ENCODE results near the gene MIPEP. TPM values are rescaled to one million over a fixed set of nuclear protein-coding genes. Genes with fewer than 3 reads are reported as not detected.
"Not testable (repeated sequence)": the region's sequence is repeated elsewhere in the genome, so short reads cannot be mapped to it uniquely, and the experiment has no call there.

The MIPEP gene
- total RNA-seq, 1 experiment from 2014 or later, result 10.2 TPM

DNA sequence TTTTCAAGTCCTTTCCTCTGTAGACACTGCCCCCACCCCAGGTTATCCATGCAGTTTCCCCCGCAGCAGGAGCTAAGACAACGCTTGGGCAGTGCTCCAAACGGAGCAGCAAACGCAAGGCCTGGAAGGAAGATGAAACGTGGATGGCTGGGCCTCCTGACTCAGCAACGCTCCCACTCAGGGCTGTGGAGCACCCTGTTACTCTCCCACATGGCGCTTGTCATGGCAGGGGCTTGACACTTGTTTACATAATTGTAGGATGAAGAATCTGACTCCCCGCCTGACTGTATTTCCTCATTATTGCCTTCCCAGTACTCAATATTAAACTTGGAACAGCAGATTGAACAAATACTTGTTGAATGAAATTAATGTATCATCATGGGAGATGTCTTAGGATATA, 8.9 kb upstream of the MIPEP start:
- Histone ChIP-seq H3K9me3 (ENCODE audit: low read length) (no peaks in the 10 kb centered on the region), H3K4me1 (ENCODE audit: low read length) (peaks cover 13% of the 10 kb centered on the region), H4K20me1 (ENCODE audit: insufficient read depth, low read depth, low read length) (no peaks in the 10 kb centered on the region), H3K9ac (ENCODE audit: low read length) (no peak overlapping the region), H3K36me3 (ENCODE audit: insufficient read depth, low read length) (no peaks in the 10 kb centered on the region), H3K9me2 (replicated peaks; ENCODE audit: insufficient read depth, low read length) (no peaks in the 10 kb centered on the region), H2AFZ (ENCODE audit: low read length) (no peak overlapping the region), H3K4me3 (ENCODE audit: low read length) (no peak overlapping the region), H3K79me2 (ENCODE audit: low read length) (no peaks in the 10 kb centered on the region), H3K27me3 (ENCODE audit: low read length) (no peaks in the 10 kb centered on the region), H3K4me2 (ENCODE audit: low read depth, low read length, poor library complexity, severe bottlenecking) (no peak overlapping the region), H3K27ac (ENCODE audit: low read length) (no peak overlapping the region)
- no peak for DNase-seq

DNA sequence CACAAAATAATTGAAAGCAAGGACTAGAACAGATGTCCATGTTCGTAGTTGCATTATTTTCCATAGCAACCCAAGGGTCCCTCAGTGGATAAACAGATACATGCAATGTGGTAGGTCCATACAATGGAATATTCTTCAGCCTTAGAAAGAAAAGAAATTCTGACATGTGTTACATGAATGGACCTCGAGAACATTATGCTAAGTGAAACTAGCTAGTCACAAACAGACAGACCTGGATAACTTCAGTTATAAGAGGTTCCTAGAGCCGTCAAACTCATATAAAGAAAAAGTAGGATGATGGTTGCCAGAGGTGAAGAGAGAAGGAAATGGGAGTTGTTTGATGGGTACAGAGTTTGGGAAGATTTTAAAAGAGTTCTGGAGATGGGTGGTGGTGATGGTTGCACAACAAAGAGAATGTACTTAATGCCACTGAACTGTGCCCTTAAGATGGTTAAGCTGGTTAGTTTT, 8.3 kb upstream of the MIPEP start, which contains the start of gene C1QTNF9B:
Gene C1QTNF9B (minus strand): TSS at position 51 of the 468 bp plus-strand sequence.
- H3K9ac ChIP-seq (ENCODE audit: low read length); H3K27me3 ChIP-seq (ENCODE audit: low read length); H3K9me3 ChIP-seq (ENCODE audit: low read length); H3K9me2 ChIP-seq (replicated peaks; ENCODE audit: insufficient read depth, low read length); H3K79me2 ChIP-seq (ENCODE audit: low read length); H3K27ac ChIP-seq (ENCODE audit: low read length); H2AFZ ChIP-seq (ENCODE audit: low read length); H3K4me3 ChIP-seq (ENCODE audit: low read length); H3K36me3 ChIP-seq (ENCODE audit: insufficient read depth, low read length); H3K4me2 ChIP-seq (ENCODE audit: low read depth, low read length, poor library complexity, severe bottlenecking); H4K20me1 ChIP-seq (ENCODE audit: insufficient read depth, low read depth, low read length); DNase-seq: not testable (repeated sequence)
- H3K4me1 ChIP-seq (ENCODE audit: low read length), result peaks cover 13% of the 10 kb centered on the region

DNA sequence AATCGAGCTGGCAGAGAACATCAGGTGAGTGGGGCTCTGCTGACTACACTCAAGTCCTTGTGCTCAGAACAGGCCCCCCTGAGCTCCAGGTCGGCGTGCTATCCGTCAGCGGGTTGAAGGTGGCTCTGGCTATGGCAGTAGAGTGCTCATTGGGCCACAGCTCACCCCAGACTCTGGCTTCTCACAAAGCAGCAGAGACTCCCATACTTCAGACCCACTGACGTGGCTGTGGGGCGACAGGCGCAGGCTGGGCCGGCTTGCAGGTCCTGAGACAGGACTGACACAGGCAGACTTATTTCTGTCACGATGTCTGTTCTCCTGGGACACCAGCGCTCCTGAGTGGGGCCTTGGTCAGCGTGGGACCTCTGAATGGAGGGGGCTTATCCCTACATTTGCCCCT, 5.5 kb upstream of the MIPEP start:
- H3K4me3 ChIP-seq (ENCODE audit: low read length); H3K9me3 ChIP-seq (ENCODE audit: low read length); H3K9ac ChIP-seq (ENCODE audit: low read length); H3K4me2 ChIP-seq (ENCODE audit: low read depth, low read length, poor library complexity, severe bottlenecking); H3K27ac ChIP-seq (ENCODE audit: low read length); H2AFZ ChIP-seq (ENCODE audit: low read length); DNase-seq; H3K36me3 ChIP-seq (ENCODE audit: insufficient read depth, low read length); H3K79me2 ChIP-seq (ENCODE audit: low read length); H3K27me3 ChIP-seq (ENCODE audit: low read length); H3K9me2 ChIP-seq (replicated peaks; ENCODE audit: insufficient read depth, low read length); H4K20me1 ChIP-seq (ENCODE audit: insufficient read depth, low read depth, low read length): not testable (repeated sequence)
- H3K4me1 ChIP-seq (ENCODE audit: low read length), result peaks cover 12% of the 10 kb centered on the region

DNA sequence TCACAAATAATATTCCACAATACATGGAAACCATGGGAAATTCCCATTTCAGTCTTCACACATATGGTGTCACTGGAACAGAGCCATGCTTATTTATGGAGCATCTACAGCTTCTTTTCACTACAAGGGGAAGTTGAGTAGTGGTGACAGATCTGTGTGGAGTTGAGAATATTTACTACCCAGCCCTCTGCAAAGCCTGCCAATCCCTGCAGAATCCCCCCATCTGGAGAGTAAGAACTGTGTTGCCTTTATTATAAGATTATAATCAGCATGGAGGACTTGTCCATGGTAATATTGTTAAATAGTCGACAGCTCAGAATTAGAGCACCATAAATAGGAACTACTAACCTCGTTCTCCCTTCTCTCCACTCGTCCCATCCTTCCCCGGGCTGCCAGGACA, 4.6 kb upstream of the MIPEP start:
- H3K36me3 ChIP-seq (ENCODE audit: insufficient read depth, low read length); H3K4me3 ChIP-seq (ENCODE audit: low read length); H4K20me1 ChIP-seq (ENCODE audit: insufficient read depth, low read depth, low read length); H3K4me2 ChIP-seq (ENCODE audit: low read depth, low read length, poor library complexity, severe bottlenecking); H3K27ac ChIP-seq (ENCODE audit: low read length); H3K79me2 ChIP-seq (ENCODE audit: low read length); H3K9me3 ChIP-seq (ENCODE audit: low read length); H3K27me3 ChIP-seq (ENCODE audit: low read length); H3K9ac ChIP-seq (ENCODE audit: low read length); H3K9me2 ChIP-seq (replicated peaks; ENCODE audit: insufficient read depth, low read length); H2AFZ ChIP-seq (ENCODE audit: low read length); DNase-seq: not testable (repeated sequence)
- peaks cover 14% of the 10 kb centered on the region for H3K4me1 ChIP-seq (ENCODE audit: low read length)

DNA sequence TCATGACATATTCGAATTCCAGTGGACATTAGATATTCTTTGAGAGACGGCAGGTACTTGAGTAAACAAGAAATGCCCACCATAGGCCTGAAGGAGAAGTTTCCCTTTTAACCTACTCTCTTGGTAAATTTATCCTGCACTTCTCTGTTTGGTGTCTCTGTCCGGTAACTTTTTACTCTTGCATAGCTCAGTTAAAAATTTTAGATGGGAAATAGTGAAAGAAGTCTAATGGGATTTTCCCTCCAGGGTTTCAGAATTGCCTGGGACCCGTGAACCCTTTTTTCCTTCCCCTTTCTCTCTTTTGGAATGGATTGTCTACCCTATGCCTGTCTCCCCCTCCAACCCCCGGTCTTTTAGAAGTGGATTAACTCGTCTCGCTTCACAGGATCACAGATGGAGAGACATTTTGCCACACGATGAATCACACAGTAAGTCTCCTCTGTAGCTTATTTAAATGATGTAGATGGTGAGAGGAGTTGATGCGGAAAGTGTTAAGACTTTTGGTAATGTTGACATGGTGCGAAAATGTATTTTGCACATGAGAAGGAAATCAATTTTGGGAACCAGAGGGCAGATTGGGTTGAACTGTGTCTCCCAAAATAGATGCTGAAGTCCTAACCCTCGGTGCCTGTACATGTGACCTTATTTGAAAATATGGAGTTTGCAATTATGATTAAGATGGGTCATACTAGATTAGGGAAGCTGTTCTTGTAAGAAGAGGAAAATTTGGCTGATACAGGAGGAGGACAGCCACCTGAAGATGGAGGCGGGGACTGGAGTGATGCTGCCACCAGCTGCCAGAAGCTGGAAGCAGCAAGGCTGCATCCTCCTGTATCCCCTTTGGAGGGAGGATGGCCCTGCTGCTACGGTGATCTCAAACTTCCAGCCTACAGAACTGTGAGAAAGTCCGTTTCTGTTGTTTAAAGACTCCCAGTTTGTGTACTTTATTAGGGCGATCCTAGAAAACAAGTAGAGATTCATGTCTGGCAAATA, 711 bp upstream of the MIPEP start:
- Histone ChIP-seq H3K36me3 (ENCODE audit: insufficient read depth, low read length) (peaks cover 3% of the 10 kb centered on the region; the same call in 1 of the 2 replicates), H3K9me3 (ENCODE audit: low read length) (no peaks in the 10 kb centered on the region), H3K27me3 (ENCODE audit: low read length) (no peaks in the 10 kb centered on the region), H2AFZ (ENCODE audit: low read length) (peak overlapping the region; percentile 97), H3K9me2 (replicated peaks; ENCODE audit: insufficient read depth, low read length) (no peaks in the 10 kb centered on the region), H3K27ac (ENCODE audit: low read length) (peak overlapping the region; percentile 78), H3K4me3 (ENCODE audit: low read length) (peak overlapping the region; percentile 92), H3K4me2 (ENCODE audit: low read depth, low read length, poor library complexity, severe bottlenecking) (peak overlapping the region; percentile 93), H4K20me1 (ENCODE audit: insufficient read depth, low read depth, low read length) (no peaks in the 10 kb centered on the region), H3K4me1 (ENCODE audit: low read length) (peaks cover 33% of the 10 kb centered on the region), H3K9ac (ENCODE audit: low read length) (peak overlapping the region; percentile 67), H3K79me2 (ENCODE audit: low read length) (peaks cover 18% of the 10 kb centered on the region)
- peak; percentile 78 for DNase-seq

DNA sequence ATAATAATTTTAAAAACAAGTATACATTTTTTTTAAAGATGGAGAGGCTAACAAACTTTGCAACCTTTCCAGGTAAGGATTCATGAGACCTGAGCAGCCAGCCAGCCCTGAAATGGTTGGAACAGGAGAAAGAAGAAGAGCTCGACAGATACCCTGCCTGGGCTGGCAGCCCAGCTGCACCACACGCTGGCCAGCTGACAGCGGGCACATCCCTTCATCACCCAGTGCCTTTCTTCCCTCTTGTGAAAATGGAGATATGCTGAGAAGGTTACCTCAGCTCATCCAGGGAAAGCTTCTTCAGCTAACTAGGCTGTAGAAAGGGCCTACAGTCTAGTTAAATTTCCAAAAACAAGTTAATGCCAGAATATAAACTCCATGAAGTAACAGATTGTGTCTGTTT, 4.8 kb downstream of the MIPEP start:
- H3K4me1 ChIP-seq (ENCODE audit: low read length), result peaks cover 18% of the 10 kb centered on the region
- not testable (repeated sequence) for H3K4me2 ChIP-seq (ENCODE audit: low read depth, low read length, poor library complexity, severe bottlenecking); H4K20me1 ChIP-seq (ENCODE audit: insufficient read depth, low read depth, low read length); H3K9me2 ChIP-seq (replicated peaks; ENCODE audit: insufficient read depth, low read length); H2AFZ ChIP-seq (ENCODE audit: low read length); H3K4me3 ChIP-seq (ENCODE audit: low read length); H3K9me3 ChIP-seq (ENCODE audit: low read length); H3K9ac ChIP-seq (ENCODE audit: low read length); H3K27ac ChIP-seq (ENCODE audit: low read length); H3K36me3 ChIP-seq (ENCODE audit: insufficient read depth, low read length); H3K27me3 ChIP-seq (ENCODE audit: low read length); DNase-seq
- H3K79me2 ChIP-seq (ENCODE audit: low read length), result peaks cover 18% of the 10 kb centered on the region

DNA sequence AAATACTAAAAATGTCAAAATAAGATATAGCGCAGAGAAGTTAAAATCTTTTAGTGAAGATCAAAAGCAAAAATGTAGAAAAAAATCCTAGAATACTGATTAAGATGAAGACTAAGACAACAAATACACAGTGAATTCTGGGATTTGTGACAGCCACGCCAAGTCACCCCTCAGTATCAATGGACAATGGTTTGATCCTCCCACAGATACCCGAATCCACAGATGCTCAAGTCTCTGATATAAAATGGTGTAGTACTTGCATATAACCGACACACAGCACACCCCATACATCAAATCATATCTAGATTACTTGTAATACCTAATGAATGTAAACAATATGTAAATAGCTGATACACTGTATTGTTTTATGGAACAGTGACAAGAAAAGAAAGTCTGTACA, 5.9 kb downstream of the MIPEP start:
- Histone ChIP-seq H4K20me1 (ENCODE audit: insufficient read depth, low read depth, low read length) (no peaks in the 10 kb centered on the region), H3K4me2 (ENCODE audit: low read depth, low read length, poor library complexity, severe bottlenecking) (no peak overlapping the region), H3K9me3 (ENCODE audit: low read length) (no peaks in the 10 kb centered on the region), H3K9ac (ENCODE audit: low read length) (no peak overlapping the region), H3K9me2 (replicated peaks; ENCODE audit: insufficient read depth, low read length) (no peaks in the 10 kb centered on the region), H3K36me3 (ENCODE audit: insufficient read depth, low read length) (peaks cover 9% of the 10 kb centered on the region; the same call in 1 of the 2 replicates), H3K4me3 (ENCODE audit: low read length) (no peak overlapping the region), H3K27me3 (ENCODE audit: low read length) (no peaks in the 10 kb centered on the region), H3K27ac (ENCODE audit: low read length) (no peak overlapping the region), H3K4me1 (ENCODE audit: low read length) (peaks cover 18% of the 10 kb centered on the region), H2AFZ (ENCODE audit: low read length) (no peak overlapping the region), H3K79me2 (ENCODE audit: low read length) (peaks cover 17% of the 10 kb centered on the region)
- no peak for DNase-seq

DNA sequence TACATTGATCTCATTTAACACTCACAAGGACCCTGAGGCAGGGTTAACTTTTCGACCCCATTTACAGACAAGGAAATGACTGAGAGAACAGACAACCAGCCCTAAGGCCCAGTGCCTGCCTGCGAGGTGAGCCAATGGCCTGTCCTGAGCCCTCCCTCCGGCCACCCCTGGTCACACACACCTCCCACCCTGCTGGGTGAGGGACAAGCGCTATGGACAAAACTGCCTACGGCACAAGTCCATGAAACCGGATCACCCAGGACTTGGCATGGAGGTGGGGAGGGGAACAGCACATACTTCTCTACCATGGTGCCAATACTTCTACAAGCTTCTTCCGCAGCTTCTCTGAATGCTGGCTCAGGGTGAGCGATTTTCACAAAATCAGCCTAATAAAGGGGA, 7.8 kb downstream of the MIPEP start:
- not testable (repeated sequence) for H3K9me3 ChIP-seq (ENCODE audit: low read length); H3K9me2 ChIP-seq (replicated peaks; ENCODE audit: insufficient read depth, low read length); H4K20me1 ChIP-seq (ENCODE audit: insufficient read depth, low read depth, low read length); H3K4me2 ChIP-seq (ENCODE audit: low read depth, low read length, poor library complexity, severe bottlenecking); H3K27ac ChIP-seq (ENCODE audit: low read length); H3K4me3 ChIP-seq (ENCODE audit: low read length); H3K9ac ChIP-seq (ENCODE audit: low read length); H2AFZ ChIP-seq (ENCODE audit: low read length); H3K4me1 ChIP-seq (ENCODE audit: low read length); DNase-seq; H3K79me2 ChIP-seq (ENCODE audit: low read length); H3K27me3 ChIP-seq (ENCODE audit: low read length)
- H3K36me3 ChIP-seq (ENCODE audit: insufficient read depth, low read length), result peaks cover 11% of the 10 kb centered on the region; the same call in 1 of the 2 replicates
